NB4 (cell line): Measurements from ENCODE around the gene MCEE.

Experiments
- DNase-seq: peaks from one replicate; pipeline ENCODE4 v3.0.0; 2010; ENCODE audit warnings: low read depth
- H3K4me3 ChIP-seq: one replicate; pipeline ENCODE4 v1.5.1; 2011; ENCODE audit warnings: mild to moderate bottlenecking, low read depth, low read length, moderate library complexity
- MYC ChIP-seq: IDR thresholded peaks from 2 replicates; pipeline ENCODE4 v1.6.1; 2011; ENCODE audit warnings: low read depth, low read length
- POLR2A ChIP-seq: IDR thresholded peaks from 2 replicates; pipeline ENCODE4 v1.6.1; 2011; ENCODE audit warnings: mild to moderate bottlenecking; ENCODE audit not compliant: insufficient read length; ENCODE audit errors: extremely low read depth
- TF ChIP-seq, protein P1 (sequence below): IDR thresholded peaks from 2 replicates; pipeline ENCODE4 v1.6.1; 2011; ENCODE audit warnings: low read depth, low read length
- TF ChIP-seq, protein P2 (sequence below): IDR thresholded peaks from one replicate; pipeline ENCODE4 v1.5.1; 2012; ENCODE audit warnings: low read depth, low read length

The MCEE gene

DNA sequence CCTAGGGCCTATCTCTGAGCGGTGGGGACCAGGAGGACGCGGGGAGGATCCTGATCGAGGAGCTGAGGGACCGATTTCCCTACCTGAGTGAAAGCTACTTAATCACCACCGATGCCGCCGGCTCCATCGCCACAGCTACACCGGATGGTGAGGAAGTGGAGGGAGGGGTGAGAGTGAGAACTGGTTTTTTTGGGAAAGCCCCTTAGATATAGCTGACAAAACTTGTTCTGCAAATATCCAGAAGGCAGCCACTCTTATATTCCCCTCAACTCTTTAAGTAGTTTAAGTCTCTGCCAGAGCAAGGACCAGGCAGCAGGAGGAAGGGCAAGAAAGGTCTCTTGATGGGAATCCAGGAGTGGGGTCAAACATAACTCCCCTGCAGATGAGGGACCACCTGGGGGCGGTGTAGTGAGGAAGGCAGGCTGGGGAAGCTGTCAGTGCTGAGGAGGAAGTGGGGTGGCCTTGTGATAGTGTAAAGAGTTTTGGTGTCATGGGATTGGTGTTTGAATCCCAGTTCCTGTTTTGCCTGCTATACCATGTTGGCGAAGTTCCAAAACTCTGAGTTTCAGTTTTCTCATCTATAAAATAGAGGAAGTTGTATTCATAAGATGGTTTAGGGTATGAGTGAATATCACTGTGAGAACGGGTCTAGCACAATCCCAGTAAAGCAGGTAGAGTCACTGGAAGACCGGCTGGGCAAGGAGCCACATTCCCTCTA, 58.2 kb downstream of the MCEE start:
- peak; percentile 98 for DNase-seq
- peak overlapping the region; percentile 29 for H3K4me3 ChIP-seq
- TF ChIP-seq MYC (peak; percentile 39; the same call in 1 of the 2 replicates), POLR2A (no peak)
- TF ChIP-seq, protein P1, sequence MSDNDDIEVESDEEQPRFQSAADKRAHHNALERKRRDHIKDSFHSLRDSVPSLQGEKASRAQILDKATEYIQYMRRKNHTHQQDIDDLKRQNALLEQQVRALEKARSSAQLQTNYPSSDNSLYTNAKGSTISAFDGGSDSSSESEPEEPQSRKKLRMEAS = peak; percentile 65
- TF ChIP-seq, protein P2, sequence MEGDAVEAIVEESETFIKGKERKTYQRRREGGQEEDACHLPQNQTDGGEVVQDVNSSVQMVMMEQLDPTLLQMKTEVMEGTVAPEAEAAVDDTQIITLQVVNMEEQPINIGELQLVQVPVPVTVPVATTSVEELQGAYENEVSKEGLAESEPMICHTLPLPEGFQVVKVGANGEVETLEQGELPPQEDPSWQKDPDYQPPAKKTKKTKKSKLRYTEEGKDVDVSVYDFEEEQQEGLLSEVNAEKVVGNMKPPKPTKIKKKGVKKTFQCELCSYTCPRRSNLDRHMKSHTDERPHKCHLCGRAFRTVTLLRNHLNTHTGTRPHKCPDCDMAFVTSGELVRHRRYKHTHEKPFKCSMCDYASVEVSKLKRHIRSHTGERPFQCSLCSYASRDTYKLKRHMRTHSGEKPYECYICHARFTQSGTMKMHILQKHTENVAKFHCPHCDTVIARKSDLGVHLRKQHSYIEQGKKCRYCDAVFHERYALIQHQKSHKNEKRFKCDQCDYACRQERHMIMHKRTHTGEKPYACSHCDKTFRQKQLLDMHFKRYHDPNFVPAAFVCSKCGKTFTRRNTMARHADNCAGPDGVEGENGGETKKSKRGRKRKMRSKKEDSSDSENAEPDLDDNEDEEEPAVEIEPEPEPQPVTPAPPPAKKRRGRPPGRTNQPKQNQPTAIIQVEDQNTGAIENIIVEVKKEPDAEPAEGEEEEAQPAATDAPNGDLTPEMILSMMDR = peak; percentile 71

DNA sequence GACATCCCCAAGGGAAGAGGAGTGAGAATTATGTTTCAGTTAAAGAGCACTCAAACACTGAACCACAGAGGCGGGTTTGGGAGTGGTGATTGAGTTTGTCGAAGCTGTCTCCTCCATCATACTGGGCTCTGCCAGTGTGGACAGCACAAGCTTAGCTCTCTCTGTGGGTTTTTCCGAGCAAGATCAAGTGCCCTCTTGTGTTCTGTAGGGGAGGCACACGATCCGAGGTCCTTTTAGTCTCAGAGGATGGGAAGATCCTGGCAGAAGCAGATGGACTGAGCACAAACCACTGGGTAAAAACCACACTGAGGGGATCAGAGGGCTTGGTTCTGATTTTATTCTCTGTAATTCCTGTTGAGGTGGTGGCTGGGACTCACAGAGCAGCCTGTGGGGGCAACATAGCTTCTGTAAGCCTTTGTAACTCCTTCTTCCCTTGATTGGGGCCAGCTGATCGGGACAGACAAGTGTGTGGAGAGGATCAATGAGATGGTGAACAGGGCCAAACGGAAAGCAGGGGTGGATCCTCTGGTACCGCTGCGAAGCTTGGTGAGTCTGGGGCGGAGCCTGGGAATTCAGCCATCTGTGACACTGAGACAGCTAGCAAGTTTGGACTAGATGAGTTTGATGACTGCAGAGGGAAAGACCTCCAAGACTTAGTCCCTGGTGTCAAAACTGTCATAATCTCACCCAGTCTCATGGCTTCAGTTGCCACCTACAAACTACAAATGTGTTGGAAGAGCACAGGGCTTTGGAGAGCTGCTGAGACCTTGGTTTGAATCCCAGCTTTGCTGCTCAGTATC, 59.5 kb downstream of the MCEE start:
- TF ChIP-seq, protein P1 = no peak
- TF ChIP-seq, protein P2 = peak; percentile 38
- DNase-seq = peak; percentile 54
- H3K4me3 ChIP-seq = no peak overlapping the region

DNA sequence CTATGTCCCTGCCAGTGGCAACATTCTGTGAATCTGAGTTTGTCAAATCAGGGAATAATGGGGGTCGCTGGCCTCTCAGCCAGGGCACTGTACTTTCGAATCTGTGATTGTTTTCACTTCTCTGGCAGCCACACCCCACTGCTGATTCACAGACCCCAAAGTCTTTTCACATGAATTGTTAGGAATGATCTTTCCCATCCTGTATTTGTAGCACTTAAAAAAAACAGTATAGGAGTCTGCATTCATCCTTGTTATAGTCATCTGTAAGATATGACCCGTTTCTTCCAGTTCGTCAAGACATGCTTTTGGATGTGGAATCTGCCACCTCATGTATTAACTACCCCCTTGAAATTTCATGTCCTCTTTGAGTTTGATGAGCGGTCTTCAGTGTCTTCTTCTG, 60.7 kb downstream of the MCEE start:
- DNase-seq = no peak

DNA sequence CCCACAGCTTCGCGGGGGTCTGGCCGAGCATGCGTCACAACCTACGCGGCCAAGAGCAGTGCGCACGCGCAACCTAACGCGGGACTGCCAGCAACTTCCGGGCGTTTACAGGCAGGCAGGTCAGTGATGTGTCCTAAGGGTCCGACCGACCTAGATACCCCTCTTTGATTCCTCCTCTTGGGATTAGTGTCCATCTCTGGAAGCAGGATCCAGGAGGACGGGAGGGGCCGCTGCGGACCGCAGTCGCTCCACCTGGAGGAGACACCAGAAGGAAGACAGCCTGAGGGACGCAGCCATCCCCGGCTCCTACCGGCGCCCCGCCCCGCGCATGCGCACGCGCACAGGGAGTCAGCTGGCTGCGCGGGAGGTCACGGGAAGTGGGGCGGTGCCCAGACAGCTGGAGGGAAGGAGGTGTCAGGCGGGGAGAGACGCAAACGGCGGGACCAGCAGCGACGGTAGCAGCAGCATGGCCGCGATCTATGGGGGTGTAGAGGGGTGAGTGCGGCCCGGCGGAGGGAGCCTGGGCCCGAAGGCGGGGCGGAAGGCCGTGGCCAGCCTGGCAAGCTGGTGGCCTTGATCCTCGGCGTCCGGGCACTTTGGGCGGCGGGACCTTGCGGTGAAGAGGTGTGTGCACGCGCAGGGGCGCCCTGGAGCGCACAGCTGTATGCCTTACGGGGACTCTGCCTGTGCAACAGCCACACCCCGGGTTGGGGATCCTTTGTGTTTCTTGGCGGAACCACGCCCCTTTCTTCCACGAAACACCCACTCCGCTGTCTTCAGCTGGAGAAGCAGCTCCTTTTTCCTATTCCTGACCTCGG, 61.6 kb downstream of the MCEE start, which contains the start of gene NAGK:
NAGK (plus strand) TSS at position 431 of the 818 bp plus-strand sequence; CDS start at position 467, 36 bp downstream.
- peak within 1 kb of the TSS; percentile 85 for H3K4me3 ChIP-seq
- TF ChIP-seq, protein P1 = peak; percentile 89
- TF ChIP-seq MYC (peak; percentile 79), POLR2A (peak; percentile 99)
- TF ChIP-seq, protein P2 = no peak
- peak; percentile 97 for DNase-seq

More for the DNA sequence above, 60.7 kb downstream of the MCEE start:
- H3K4me3 ChIP-seq = peak overlapping the region; percentile 85
- TF ChIP-seq, protein P1 = no peak
- no peak for TF ChIP-seq POLR2A
- no peak for TF ChIP-seq MYC
- TF ChIP-seq, protein P2 = no peak

DNA sequence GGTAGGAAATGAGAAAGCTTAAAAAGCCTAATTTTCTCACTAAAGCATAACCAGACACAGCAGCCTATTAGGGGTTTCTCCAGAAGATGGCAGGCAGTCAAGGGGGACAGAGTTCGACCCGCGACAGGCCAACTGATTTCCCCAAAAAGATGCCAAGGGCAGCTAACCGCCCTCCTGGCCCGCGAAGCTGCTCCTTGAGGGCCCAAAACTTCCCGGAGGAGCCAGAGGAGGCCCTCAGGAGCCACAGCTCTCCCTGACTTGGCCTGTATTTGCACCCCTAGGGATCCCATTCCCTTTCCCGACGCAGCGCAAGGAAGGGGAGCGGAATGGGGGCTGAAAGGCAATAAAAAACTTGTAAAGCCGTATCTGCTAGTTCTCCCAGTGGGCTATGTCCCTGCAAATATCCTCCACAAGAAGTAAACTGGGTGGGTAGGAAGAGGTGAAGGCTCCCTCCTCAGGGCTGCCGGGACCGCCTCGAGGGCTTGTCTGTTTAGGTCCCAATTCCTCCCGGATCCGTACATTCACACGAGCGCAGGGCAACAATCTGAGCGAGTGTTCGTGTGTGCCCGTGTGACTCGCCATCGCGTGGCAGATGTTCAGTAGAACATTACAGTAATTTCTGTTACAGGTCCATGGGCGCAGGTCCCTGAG, 62.3 kb downstream of the MCEE start:
- H3K4me3 ChIP-seq = peak overlapping the region; percentile 85
- peak; percentile 31 for DNase-seq
- TF ChIP-seq MYC (no peak), POLR2A (no peak)
- TF ChIP-seq, protein P1 = no peak
- TF ChIP-seq, protein P2 = no peak
